ENCODE results near the gene TOR4A. TPM values are rescaled to one million over a fixed set of nuclear protein-coding genes. Genes with fewer than 3 reads are reported as not detected.

Gene TOR4A
- total and polyA plus RNA-seq, 2 donors (not counting 1 experiment from before 2014, with no cell fraction given): 8.3 to 15.3 TPM

DNA sequence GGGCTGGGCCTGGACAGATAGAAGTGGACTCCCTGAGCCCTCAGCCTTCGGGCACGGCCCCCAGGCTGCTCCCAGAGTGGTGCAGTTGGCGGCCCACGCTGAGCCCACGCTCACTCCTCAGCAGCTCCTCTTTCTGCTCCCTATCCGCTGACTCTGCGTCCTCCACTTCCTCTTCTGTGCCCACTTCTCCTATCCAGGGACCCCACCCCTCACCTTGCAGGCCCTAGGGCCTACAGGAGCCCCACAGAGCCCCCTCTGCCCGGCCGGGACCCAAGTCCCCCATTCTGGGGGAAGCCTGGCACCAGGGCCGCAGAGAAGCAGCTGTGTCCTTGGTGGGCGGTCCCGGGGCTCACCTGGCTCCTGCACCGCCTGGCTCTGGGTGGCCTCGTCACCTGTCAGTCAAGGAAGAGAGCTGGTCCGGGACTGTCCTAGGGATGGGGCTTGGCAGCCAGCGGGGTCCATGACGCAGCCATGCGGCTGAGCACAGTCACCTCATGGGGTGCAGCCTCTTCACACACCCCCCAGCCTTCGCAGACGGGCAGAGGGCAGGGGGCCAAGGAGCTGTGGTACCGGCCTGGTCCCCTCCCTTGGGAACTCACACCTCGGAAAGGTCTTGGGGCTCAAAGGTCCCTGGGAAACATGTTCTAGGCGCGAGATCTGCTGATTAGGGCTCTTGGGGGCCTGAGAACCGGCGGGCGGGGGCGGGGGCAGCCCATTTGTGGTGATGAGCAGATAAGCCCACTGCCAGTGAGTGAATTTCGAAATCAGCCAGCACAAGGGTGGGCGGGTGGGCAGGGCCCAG is 29.9 kb downstream of the TOR4A start:
- ChIA-PET POLR2A (no interaction called here), CTCF (no interaction called here)
- TF ChIP-seq, protein P1, sequence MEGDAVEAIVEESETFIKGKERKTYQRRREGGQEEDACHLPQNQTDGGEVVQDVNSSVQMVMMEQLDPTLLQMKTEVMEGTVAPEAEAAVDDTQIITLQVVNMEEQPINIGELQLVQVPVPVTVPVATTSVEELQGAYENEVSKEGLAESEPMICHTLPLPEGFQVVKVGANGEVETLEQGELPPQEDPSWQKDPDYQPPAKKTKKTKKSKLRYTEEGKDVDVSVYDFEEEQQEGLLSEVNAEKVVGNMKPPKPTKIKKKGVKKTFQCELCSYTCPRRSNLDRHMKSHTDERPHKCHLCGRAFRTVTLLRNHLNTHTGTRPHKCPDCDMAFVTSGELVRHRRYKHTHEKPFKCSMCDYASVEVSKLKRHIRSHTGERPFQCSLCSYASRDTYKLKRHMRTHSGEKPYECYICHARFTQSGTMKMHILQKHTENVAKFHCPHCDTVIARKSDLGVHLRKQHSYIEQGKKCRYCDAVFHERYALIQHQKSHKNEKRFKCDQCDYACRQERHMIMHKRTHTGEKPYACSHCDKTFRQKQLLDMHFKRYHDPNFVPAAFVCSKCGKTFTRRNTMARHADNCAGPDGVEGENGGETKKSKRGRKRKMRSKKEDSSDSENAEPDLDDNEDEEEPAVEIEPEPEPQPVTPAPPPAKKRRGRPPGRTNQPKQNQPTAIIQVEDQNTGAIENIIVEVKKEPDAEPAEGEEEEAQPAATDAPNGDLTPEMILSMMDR (IDR thresholded peaks at IDR 0.05): no peak
- no peak for TF ChIP-seq EZH2 (IDR thresholded peaks at IDR 0.05; ENCODE audit: borderline replicate concordance, insufficient read depth, low read depth, low read length, poor library complexity, severe bottlenecking)
- no peak overlapping the region for H3K4me3 Mint-ChIP-seq
- H3K27ac ChIP-seq (ENCODE audit: low read length in 2 of 2): no peak overlapping the region
- peaks cover 0 to 33% (median 11%) of the 10 kb centered on the region in 4 experiments for H3K27me3 ChIP-seq (replicated peaks in 1 of 4; ENCODE audit: control extremely low read depth in 1 of 4, control insufficient read depth in 3 of 4, insufficient read depth in 4 of 4, low read length in 3 of 4)
- no peaks in the 10 kb centered on the region for H3K9me3 Mint-ChIP-seq (ENCODE audit: insufficient read depth)
- H3K36me3 ChIP-seq (replicated peaks in 1 of 2; ENCODE audit: control extremely low read depth in 1 of 2, control insufficient read depth in 1 of 2, extremely low read depth in 1 of 2, insufficient read depth in 2 of 2, low read length in 1 of 2): no peaks in the 10 kb centered on the region
- no peak overlapping the region for H2AFZ ChIP-seq (ENCODE audit: insufficient read depth, low read depth, low read length, poor library complexity, severe bottlenecking)
- intact Hi-C loops (cut with micrococcal nuclease): no loop called here
- H3K9me3 ChIP-seq (ENCODE audit: control extremely low read depth in 1 of 3, control insufficient read depth in 2 of 3, insufficient read depth in 1 of 3, low read length in 2 of 3): peaks cover 0 to 9% (median 0%) of the 10 kb centered on the region in 3 donors
- H3K4me3 ChIP-seq (ENCODE audit: control extremely low read depth in 1 of 5, extremely low read depth in 1 of 5, insufficient read depth in 1 of 5, low read depth in 2 of 5, low read length in 4 of 5): no peak overlapping the region
- H3K4me1 ChIP-seq (ENCODE audit: control insufficient read depth in 2 of 2, insufficient read depth in 2 of 2, low read length in 2 of 2): peaks cover 27 to 38% of the 10 kb centered on the region in 2 donors
- H3K4me1 Mint-ChIP-seq: peaks cover 13% of the 10 kb centered on the region
- ATAC-seq (ENCODE audit: low read depth): no peak
- H3K27ac Mint-ChIP-seq: no peak overlapping the region
- H4K20me1 ChIP-seq (ENCODE audit: control insufficient read depth, insufficient read depth, low read length, poor library complexity, severe bottlenecking): no peaks in the 10 kb centered on the region
- H3K27me3 Mint-ChIP-seq: no peaks in the 10 kb centered on the region
- no peak overlapping the region for H3K9ac ChIP-seq (ENCODE audit: low read length)
- 28% methylated on average over 30 of the region's 30 CpGs for WGBS (ENCODE audit: insufficient coverage)
- H3K79me2 ChIP-seq (ENCODE audit: control insufficient read depth, insufficient read depth, low read length): no peaks in the 10 kb centered on the region
- H3K4me2 ChIP-seq (replicated peaks; ENCODE audit: low read depth, low read length, poor library complexity, severe bottlenecking): peak overlapping the region; percentile 49
- no peak for DNase-seq

GRCh38 chr9:137308057-137308619 is 30.6 kb downstream of the TOR4A start:
- peaks cover 13% of the 10 kb centered on the region for H3K4me1 Mint-ChIP-seq
- Histone ChIP-seq H3K27me3 (replicated peaks in 1 of 4; ENCODE audit: control extremely low read depth in 1 of 4, control insufficient read depth in 3 of 4, insufficient read depth in 4 of 4, low read length in 3 of 4) (peaks cover 0 to 30% (median 9%) of the 10 kb centered on the region in 4 experiments), H3K9me3 (ENCODE audit: control extremely low read depth in 1 of 3, control insufficient read depth in 2 of 3, insufficient read depth in 1 of 3, low read length in 2 of 3) (peaks cover 0 to 9% (median 0%) of the 10 kb centered on the region in 3 donors), H3K4me1 (ENCODE audit: control insufficient read depth in 2 of 2, insufficient read depth in 2 of 2, low read length in 2 of 2) (peaks cover 23 to 32% of the 10 kb centered on the region in 2 donors), H3K4me3 (ENCODE audit: control extremely low read depth in 1 of 5, extremely low read depth in 1 of 5, insufficient read depth in 1 of 5, low read depth in 2 of 5, low read length in 4 of 5) (no peak overlapping the region), H3K79me2 (ENCODE audit: control insufficient read depth, insufficient read depth, low read length) (no peaks in the 10 kb centered on the region), H3K36me3 (replicated peaks in 1 of 2; ENCODE audit: control extremely low read depth in 1 of 2, control insufficient read depth in 1 of 2, extremely low read depth in 1 of 2, insufficient read depth in 2 of 2, low read length in 1 of 2) (no peaks in the 10 kb centered on the region), H3K9ac (ENCODE audit: low read length) (no peak overlapping the region), H3K4me2 (replicated peaks; ENCODE audit: low read depth, low read length, poor library complexity, severe bottlenecking) (no peak overlapping the region), H3K27ac (ENCODE audit: low read length in 2 of 2) (no peak overlapping the region), H4K20me1 (ENCODE audit: control insufficient read depth, insufficient read depth, low read length, poor library complexity, severe bottlenecking) (no peaks in the 10 kb centered on the region), H2AFZ (ENCODE audit: insufficient read depth, low read depth, low read length, poor library complexity, severe bottlenecking) (no peak overlapping the region)
- no peaks in the 10 kb centered on the region for H3K9me3 Mint-ChIP-seq (ENCODE audit: insufficient read depth)
- POLR2A ChIA-PET: no interaction called here
- TF ChIP-seq EZH2 (IDR thresholded peaks at IDR 0.05; ENCODE audit: borderline replicate concordance, insufficient read depth, low read depth, low read length, poor library complexity, severe bottlenecking): no peak
- TF ChIP-seq, protein P1 (IDR thresholded peaks at IDR 0.05): no peak
- no peaks in the 10 kb centered on the region for H3K27me3 Mint-ChIP-seq
- intact Hi-C loops (cut with micrococcal nuclease): no loop called here
- H3K4me3 Mint-ChIP-seq: no peak overlapping the region
- WGBS (ENCODE audit: insufficient coverage): 80% methylated on average over 17 of the region's 20 CpGs
- no peak overlapping the region for H3K27ac Mint-ChIP-seq
- DNase-seq (no peak), ATAC-seq (ENCODE audit: low read depth) (no peak)
- CTCF ChIA-PET: no interaction called here

All from B cell (primary cell).